LHCN-M2 (cell line): ENCODE measurements around the gene ABLIM2. TPM values are rescaled to one million over a fixed set of nuclear protein-coding genes. Genes with fewer than 3 reads are reported as not detected.

ENCODE experiments used
- DNase-seq: peaks from one replicate; pipeline ENCODE4 v3.0.0-alpha.2; 2012; ENCODE audit warnings: low read depth
- total RNA-seq: library from RNA; depleted of rRNA; stranded (reverse); fragments of >200 nt; gene quantifications from 2 replicates; pipeline ENCODE4 v1.2.3, GENCODE V29; 2014

The ABLIM2 gene
- total RNA-seq, 1 experiment from 2014 or later, result 2.6 TPM

DNA sequence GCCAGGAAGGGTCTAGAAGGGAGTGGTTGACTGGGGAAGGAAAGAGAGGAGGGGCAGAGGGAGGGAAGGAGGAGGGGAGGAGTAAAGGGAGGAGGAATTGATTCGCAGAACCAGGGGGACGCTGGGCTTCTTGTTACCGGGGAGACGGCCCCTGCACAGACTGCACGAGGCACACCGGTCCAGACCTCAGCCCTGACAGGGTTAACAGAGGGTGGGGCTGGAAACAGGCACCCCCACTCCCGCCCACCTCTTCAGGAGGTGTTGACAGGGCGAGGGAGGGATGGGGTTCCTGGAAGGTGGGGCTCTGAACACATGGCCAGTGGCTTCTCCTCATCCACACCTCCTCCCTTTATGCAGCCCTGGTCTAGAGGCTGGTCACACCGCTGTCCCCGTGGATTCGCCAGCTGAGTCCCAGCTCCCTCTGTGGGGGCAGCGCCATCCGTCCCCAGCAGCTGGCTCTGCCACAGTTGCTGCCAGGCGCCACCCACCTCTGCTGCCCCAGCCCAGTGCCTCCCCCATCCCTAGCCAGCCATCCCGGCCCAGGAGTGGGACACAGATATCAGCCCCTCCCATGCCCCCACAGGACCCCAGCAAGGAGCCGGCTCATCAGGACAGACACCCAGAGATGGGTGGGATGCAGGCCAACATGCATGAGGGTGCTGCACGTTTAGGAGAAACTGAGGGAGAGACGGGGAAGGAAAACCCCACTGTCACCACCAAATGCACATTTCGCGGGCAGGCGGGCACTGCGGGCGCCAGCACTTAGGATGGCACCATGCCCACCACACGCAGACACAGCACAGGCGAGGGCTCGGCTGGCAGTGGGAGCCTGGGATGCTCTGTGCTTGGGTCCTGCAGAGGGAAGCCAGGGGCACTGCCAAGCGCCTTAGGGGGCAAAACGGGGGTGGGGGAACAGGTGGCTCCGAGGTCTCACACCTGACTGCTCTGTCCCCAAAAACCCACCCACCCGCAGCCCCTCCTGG lies 87.6 kb downstream of the ABLIM2 start:
- no peak for DNase-seq

DNA sequence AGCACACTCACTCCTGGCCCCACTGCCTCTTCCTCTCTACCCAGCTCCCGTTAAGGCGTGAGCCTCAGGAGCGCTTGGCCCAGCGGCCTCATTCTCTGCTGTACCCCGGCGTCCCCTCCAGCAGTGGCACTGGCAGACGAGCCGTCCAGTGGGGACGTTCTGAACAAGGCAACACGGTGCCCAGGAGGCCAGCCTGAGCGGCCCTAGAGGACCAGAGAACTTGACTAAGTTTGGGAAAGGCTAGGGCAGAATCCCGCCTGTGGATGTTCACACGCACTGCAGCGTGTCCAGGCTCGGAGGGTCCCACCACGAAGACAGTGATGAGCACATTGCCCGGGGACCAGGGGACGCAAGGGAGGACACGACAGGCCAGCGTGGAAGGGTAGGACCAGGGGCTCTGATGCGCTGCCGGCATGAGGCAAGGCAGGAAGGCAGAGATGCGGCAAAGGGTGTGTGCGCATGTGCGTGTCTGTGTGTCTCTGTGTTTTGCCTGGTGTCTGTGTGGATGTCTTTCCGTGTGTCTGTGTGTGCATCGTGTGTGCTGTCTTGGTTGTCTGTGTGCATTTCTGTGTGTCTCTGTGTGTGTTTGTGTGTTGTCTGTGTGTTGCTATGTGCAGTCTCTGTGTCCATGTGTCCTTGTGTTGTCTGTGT lies 89.4 kb downstream of the ABLIM2 start:
- no peak for DNase-seq

DNA sequence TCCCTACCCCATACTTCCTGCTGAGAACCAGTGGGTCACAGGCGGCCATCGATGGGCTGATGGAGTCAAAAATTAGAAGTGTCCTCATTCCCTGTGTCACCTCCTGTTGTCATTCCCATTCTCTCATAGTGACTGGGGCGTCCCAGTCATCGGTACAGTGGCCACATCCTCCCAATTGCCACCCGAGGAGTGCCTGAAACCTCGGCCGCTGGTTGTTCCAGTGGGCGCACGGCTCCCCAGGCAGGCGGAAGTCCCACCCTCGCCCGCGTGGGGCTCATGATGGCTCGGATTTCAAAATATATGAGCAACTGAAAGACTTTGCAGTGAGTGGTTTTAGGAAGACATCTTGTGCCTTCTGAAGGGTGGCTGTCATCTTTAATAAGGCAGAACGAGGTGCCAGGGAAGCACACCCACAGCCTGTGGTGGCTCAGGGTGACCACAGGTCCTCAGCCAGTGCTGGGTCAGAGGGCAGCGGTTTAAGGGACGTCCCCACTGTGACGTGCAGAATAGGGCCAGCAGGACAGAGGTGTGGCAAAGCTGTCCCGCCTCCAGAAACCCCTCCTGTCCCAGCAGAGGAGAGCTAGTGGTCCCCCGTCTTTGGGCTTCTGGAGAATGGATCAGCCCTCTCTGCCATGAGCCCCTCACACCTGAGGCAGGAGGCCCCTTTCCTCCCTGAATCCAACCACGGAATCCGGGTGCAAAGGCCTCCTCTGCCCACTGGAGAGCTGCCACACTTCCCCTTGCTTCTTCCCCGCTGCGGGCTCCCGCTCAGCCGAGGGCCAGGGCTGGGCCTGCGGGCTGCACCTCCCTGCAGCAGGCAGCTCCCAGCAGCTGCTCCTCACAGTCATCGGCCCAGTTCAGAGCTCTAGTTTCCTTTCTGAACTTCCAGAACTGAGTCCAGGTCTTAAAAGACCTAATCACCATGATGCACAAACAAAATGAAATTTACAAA lies 90.4 kb downstream of the ABLIM2 start:
- DNase-seq, result no peak

DNA sequence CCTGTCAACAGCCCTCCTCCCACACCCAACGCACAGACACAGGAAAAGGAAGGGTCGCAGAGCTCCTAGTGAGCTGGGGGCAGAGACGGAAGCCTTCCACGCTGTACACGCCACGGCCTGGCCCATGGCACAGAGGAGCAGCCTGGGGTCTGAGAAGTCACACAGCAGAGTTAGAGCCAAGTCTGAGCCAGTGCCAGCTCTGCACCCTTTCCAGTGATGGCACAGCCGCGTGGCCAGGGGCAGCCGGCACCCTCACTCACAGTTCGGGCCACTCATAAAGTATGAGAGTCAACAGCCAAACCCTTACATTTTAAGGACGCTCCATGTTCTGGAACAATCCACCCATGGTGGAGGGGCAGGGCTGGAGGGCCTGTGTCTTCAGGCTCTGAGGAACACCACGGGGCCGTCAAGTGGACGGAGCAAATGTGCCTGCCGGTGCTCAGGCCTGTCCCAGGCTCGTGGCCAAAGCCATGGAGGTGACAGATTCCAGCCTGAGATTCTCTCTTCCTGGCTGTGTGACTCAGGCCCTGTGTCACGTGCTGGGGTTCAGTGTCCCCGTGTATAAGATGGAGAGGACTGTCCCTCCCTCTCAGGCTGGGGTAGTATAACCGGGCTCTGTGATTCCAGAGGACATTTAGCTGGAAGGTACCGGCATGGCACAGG lies 91.2 kb downstream of the ABLIM2 start:
- no peak for DNase-seq

DNA sequence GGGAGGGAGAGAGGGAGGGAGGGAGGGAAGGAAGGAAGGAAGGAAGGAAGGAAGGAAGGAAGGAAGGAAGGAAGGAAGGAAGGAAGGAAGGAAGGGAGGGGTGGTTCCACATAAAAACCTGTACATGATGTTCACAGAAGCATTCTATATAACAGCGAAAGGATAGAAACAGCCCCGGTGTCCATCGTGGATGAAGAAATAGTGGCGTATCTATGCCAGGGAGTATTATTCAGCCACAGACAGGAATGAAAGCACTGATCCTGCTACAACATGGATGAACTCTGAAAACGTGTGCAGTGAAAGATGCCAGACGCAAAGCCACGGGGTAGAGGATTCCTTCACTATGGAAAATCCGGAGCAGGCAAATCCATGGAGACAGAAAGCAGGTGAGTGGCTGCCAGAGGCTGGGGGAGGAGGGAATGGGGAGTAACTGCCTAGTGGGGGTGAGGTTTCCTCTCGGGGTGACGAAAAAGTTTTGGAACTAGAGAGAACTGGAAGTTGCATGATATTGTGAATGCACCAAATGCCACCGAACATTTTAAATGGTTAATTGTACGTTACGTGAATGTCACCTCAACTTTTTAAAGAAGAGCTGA lies 92.2 kb downstream of the ABLIM2 start:
- no peak for DNase-seq

DNA sequence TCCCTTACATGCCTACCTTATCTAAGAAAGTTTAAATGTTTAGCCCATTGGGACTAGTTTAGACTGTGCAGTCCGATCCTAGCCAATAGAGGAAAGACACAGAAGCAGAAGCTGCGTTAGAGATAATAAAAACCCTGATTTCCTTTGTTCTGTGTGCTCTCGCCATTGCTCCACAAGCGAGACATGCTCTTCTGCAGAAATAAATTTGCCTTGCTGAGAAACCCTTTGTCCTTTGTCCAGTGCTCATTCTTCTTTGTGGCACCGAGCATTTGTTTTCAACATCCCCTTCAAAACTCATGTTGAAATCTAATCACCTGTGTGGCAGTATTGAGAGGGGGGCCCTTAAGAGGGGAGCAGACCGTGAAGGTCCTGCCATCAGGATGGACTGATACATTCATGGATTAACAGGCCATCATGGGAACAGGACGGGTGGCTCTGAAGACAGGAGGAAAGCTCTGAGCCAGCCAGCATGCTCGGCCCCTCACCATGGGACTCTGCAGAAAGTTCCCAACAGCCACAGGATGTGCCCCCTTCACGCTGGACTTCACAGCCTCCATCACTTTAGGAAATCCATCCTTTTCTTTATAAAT lies 94.5 kb downstream of the ABLIM2 start:
- DNase-seq, result no peak

DNA sequence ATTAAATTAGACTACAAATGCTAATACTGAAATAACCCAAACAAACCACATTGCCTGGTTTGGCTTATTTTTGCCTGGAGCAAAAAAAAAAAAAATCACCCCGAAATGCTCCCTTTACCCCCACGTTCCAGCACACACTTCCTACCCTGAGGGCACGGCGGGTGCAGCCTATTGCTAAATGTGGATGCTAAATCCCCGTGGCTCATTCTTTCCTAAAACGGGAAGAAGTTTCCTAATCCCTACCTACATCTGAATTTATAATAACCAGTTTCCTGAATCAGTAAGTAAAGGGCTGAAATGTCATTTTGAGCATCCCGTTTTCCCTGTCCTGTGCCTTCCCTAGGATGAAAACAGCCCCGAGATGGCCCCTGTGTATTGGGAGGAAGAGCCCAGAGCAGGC lies 97.0 kb downstream of the ABLIM2 start:
- DNase-seq, result no peak

DNA sequence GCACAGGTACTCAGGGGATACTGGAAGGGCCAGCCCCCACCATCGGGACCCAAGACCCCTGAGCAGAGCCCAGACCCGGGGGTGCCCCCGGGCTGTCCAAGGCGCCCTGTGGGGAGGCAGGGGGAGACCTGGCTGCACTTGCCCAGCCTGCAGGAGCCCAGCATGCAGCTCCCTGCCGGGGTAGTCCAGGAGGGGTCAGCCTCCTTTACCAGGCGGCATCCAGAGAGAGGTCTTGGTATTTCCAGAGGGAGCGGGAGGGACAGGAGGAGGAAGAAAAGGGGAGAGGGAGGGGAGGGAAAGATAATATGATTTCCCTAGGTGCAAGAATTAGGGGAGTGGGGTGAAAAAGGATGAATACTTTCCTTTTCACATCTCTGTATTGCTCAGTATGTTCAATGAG lies 97.5 kb downstream of the ABLIM2 start:
- DNase-seq, result no peak

DNA sequence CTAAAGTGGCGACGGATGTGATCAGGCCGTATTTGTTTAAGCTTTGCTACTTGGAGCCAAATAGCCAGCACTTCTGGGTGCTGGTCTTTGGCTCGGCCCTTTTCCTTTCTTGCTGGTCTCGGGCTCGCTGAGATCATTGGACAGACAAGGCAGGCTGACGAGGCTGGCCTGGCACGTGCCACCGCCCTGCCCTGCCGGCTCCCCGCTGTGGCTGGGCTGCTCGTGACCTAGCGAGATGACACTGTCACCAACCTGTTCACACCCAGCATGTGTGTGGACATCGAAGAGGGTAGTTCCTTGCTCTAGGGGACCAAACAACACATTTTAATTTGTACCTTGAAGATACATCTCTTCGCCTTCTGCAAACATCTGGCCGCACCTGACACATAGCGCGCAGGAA lies 98.0 kb downstream of the ABLIM2 start:
- DNase-seq, result no peak

DNA sequence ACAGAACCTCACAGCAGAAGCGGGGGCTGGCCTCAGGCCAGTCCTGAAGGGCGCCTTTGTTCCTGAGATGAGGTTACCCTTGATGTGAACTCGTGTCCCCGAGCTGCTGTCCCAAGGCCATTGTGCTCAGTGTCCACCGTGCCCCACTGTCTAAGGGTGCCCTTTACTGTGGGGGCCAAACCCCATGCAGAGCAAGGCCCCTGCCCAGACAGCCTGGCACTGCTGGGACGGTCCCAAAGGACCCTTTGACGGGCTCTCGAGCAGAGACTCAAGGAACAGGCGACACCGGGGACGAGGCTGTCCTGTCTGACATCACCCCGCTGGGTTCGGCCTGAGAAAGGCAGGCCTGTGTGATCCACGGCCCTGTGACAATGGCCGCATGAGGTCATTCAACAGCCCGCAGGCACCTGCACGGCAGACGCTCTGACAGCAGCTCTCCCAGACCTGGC lies 100.6 kb downstream of the ABLIM2 start:
- DNase-seq, result no peak

DNA sequence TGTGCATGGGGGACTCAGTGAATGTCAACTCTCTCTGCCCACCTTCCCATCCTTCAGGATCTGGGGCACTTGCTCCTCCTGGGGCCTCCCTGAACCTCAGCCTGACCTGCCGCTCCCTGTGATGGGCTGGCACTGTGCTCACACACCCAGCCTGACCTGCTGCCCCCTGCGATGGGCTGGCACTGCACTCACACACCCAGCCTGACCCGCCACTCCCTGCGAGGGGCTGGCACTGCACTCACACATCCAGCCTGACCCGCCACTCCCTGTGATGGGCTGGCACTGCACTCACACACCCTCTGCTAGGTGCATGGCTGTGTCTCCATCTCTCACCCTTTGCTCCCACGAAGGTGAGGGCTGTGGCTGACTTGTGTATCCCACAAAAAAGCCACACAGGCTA lies 103.4 kb downstream of the ABLIM2 start:
- DNase-seq, result no peak

DNA sequence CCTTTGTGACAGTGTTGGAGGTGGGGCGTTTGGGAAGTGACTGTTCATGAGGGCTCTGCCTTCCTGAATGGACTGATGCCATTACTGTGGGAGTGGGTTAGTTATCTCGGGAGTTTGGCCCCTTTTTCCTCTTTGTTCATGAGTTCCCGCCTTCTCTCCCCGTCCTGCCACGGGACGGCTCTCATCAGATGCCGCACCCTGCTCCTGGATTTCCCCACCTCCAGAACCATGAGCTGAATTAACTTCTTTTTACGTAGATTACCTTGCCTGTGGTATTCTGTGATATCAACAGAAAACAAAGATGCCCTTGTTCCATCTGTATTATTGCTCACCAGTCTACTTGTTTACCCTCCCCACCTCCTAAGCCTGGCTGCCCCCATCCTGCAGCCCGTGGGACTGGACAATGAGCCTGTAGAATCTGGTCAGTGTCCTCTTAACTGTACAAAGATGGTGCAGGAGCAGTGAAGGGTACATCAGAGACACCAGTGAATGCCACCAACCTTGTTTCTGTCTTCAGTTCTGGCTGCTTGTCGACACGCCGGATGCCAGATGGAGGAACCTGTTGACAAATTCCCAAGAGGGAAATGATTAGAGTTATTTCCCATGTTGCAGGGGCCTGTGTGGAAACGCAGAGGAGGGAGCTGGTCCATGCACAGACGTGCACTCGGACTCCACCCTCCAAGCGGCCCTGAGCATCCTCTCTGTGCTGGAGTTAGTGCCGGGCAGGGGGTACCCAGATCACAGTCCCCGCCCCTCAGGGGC lies 104.7 kb downstream of the ABLIM2 start:
- DNase-seq, result no peak

DNA sequence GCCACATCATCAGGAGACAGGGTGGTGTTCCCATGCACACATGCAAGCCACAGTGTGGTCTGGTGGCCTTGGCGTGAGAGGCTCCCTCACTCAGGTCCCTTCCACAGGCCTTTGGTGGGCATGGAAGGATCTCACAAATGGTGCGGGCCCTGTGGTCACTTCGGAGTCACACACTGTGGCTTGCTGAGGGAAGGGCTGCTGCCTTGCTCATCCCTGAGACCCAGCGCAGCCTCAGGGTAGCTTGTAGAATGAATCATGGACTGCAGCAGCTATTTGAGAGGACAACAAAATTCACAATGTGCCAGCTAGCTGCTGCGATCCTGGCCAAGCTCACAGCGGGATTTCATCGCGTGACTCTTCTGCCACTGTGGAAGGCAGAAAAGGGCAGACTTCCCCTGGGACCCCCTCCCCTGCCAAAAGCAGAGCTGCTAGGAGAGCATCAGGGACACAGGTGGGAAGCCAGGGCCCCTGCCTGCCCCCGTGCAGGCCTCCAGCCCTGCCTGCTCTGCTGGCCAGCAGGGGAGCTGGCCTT lies 106.4 kb downstream of the ABLIM2 start:
- DNase-seq, result no peak

DNA sequence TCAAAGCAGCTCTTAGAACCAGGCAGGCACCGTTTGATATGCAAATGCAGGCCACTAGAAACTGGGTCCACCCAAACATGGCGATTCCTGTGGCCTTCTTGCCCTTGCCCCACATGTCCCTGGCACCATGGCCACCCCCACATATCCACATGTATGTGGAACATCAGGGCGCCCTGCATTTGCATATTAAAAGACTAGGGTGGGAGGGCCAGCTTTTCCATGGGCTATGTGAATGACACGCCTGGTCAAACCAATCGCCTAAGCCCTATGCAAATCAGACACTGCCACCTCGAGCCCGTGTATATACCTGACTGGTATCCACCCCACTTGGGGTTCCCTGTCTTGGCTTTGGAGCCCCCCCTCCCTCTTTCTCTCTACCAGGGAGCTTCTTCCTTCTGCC lies 107.0 kb downstream of the ABLIM2 start:
- no peak for DNase-seq

DNA sequence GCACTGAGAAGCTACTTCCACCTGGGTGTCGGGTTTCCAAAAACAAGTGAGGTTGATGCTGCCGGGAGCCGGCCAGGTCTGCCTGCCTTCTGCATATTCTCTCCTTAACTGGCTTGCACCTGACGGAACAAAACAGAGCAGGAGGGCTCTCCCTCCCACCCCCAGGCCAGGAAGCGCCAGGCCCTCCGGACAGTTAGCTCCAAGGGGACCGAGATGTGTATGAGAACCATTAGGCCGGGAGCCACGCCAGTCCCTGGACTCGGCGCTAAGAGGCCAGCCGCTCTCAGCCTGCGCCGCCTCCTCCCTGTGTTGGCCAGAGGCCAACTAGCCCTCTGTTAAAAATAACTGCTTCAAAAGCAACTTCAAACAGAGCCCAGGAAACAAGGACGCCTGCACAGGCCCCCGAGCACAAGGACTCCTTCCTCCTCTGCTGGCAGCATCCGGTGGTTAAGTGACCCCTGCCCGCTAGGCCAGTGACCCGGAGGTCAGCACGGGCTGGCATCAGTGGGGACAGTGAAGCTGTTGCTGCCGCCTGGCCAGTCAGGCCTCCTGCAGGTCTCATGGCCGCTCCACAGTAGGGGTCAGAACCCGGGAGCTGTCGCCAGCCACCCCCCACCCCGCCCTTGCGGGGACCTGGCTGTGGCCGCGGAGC lies 107.9 kb downstream of the ABLIM2 start:
- no peak for DNase-seq

DNA sequence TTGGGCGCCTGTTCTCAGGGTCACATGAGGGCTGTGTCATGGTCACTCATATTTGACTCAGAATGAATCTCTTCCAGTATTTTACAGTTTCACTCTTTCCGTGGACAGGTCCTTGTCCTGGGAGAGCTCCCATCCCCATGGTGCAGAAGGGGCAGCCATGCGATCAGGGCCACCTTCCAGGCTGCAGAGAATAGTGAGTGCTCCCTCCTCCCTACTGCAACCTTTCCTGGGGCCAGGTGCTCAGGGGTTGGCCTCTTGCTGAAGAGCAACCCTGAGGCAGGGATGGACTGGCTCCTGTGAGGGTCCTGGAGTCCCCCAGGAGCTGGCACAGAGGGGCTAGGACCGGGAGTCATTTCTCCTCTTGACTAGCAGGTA lies 108.4 kb downstream of the ABLIM2 start:
- no peak for DNase-seq

DNA sequence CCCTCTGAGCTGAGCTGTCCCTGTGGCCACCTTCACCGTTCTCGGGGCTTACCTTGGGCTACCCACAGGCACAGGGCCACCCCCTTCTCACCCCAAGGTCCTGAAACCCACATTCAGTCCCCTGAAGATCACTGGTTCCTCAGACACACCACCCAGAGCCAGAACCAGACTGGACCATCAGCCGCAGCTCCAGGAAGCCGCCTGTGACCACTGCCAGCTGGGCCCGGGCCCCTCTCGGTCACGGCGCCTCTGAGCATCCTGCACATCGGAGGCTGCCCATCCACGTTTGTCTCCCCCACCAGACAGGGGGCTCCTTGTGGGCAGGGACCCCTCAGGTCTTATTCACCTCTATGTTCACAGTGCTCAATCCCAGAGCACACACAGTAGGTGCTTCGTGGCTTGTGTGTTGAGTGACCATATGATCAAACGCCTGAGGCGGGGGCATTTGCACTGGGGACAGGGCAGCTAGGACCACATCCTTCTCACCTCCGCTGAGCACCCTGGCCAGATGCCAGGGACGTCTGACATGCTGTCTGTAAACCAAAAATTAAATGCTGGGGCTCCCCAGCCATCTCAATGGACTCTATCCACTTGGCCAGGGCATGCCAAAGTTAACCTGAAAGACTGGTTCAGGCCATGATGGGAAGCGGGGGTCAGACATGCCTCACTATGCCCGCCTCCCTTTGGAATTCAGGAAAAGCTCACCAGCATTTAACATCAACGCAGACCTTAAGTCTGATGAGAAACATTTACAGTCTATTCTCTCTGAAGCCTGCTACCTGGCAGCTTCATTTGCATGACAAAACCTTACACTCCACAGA lies 109.5 kb downstream of the ABLIM2 start:
- no peak for DNase-seq
